ENCODE data around the gene PGPEP1. TPM values are rescaled to one million over a fixed set of nuclear protein-coding genes. Genes with fewer than 3 reads are reported as not detected.

Gene PGPEP1
- total and polyA plus RNA-seq, 2 donors (not counting 3 experiments of a cell fraction or from before 2014, with no cell fraction given) = 9.9 to 27.2 TPM

DNA sequence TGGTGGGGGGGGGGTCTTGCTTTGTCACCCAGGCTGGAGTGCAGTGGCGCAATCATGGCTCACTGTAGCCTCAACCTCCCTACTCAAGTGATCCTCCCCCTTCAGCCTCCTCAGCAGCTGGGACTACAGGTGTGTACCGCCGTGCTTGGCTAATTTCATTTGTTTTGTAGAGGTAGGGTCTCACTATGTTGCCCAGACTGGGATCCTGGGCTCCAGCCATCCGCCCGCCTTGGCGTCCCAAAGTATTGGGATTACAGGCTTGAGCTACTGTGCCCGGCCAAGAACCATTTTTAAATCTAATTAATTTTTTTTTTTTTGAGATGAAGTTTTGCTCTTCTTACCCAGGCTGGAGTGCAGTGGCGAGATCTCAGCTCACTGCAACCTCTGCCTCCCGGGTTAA is 40.7 kb upstream of the PGPEP1 start:
- ChIA-PET CTCF (interaction anchor here (1.7 kb wide), 1 partner anchor 20 kb away, joined by 8 read pairs; no protein-coding TSS in a partner anchor), POLR2A (no interaction called here)
- H3K79me2 ChIP-seq (ENCODE audit: control insufficient read depth, insufficient read depth, low read length) = no peaks in the 10 kb centered on the region
- intact Hi-C loops (cut with micrococcal nuclease) (no loop called here), dilution Hi-C loops (cut with MboI; ENCODE audit: extremely low pct_ligation_motif_present, low sequenced_read_pairs) (no loop called here)
- TF ChIP-seq POLR2A (IDR thresholded peaks at IDR 0.05; ENCODE audit: low read depth, low read length) = no peak
- TF ChIP-seq, protein P1, sequence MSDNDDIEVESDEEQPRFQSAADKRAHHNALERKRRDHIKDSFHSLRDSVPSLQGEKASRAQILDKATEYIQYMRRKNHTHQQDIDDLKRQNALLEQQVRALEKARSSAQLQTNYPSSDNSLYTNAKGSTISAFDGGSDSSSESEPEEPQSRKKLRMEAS (IDR thresholded peaks at IDR 0.05; ENCODE audit: insufficient read depth, insufficient read length) = no peak
- no peak for TF ChIP-seq EZH2 (IDR thresholded peaks at IDR 0.05; ENCODE audit: borderline replicate concordance, low read depth, low read length, severe bottlenecking)
- no peak for TF ChIP-seq GATA2 (IDR thresholded peaks at IDR 0.05; ENCODE audit: insufficient read depth, insufficient read length, low read depth, low read length)
- TF ChIP-seq JUN (IDR thresholded peaks at IDR 0.05; ENCODE audit: borderline replicate concordance, insufficient read depth, insufficient read length, low read depth) = no peak
- no peak for TF ChIP-seq MYC (IDR thresholded peaks at IDR 0.05; ENCODE audit: low read depth, low read length)
- TF ChIP-seq, protein P2, sequence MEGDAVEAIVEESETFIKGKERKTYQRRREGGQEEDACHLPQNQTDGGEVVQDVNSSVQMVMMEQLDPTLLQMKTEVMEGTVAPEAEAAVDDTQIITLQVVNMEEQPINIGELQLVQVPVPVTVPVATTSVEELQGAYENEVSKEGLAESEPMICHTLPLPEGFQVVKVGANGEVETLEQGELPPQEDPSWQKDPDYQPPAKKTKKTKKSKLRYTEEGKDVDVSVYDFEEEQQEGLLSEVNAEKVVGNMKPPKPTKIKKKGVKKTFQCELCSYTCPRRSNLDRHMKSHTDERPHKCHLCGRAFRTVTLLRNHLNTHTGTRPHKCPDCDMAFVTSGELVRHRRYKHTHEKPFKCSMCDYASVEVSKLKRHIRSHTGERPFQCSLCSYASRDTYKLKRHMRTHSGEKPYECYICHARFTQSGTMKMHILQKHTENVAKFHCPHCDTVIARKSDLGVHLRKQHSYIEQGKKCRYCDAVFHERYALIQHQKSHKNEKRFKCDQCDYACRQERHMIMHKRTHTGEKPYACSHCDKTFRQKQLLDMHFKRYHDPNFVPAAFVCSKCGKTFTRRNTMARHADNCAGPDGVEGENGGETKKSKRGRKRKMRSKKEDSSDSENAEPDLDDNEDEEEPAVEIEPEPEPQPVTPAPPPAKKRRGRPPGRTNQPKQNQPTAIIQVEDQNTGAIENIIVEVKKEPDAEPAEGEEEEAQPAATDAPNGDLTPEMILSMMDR (IDR thresholded peaks at IDR 0.05; ENCODE audit: extremely low read depth in 1 of 2, insufficient read depth in 1 of 2, low read depth in 1 of 2, low read length in 2 of 2) = no peak
- no peak for TF ChIP-seq POLR2AphosphoS5 (IDR thresholded peaks at IDR 0.05; ENCODE audit: insufficient read depth, low read depth, low read length)
- no peak for TF ChIP-seq FOS (IDR thresholded peaks at IDR 0.05; ENCODE audit: borderline replicate concordance, insufficient read depth, low read length)
- no peaks in the 10 kb centered on the region for H3K9me3 ChIP-seq (replicated peaks; ENCODE audit: control insufficient read depth, insufficient read depth, low read length)
- H3K4me1 ChIP-seq (ENCODE audit: control insufficient read depth, extremely low read depth, insufficient read depth, low read length) = peaks cover 11% of the 10 kb centered on the region
- FAIRE-seq (no peak), DNase-seq (ENCODE audit: low read depth, low spot score) (no peak)
- no peaks in the 10 kb centered on the region for H3K27me3 ChIP-seq (ENCODE audit: control insufficient read depth in 2 of 2, insufficient read depth in 2 of 2, low read length in 2 of 2)
- H3K9me1 ChIP-seq (replicated peaks; ENCODE audit: control insufficient read depth, extremely low read depth, insufficient read depth, low read length) = no peaks in the 10 kb centered on the region
- no peaks in the 10 kb centered on the region for H4K20me1 ChIP-seq (replicated peaks; ENCODE audit: control insufficient read depth, extremely low read depth, insufficient read depth, low read length)
- no peak overlapping the region for H2AFZ ChIP-seq (ENCODE audit: low read depth, low read length)
- no peaks in the 10 kb centered on the region for H3K36me3 ChIP-seq (ENCODE audit: control insufficient read depth in 2 of 2, extremely low read depth in 1 of 2, insufficient read depth in 2 of 2, low read length in 2 of 2)
- H3K9ac ChIP-seq (replicated peaks; ENCODE audit: extremely low read depth, insufficient read depth, low read length) = no peak overlapping the region
- no peak overlapping the region for H3K4me2 ChIP-seq (ENCODE audit: insufficient read depth, low read length)
- no peak overlapping the region for H3K4me3 ChIP-seq (replicated peaks in 1 of 3; ENCODE audit: insufficient read depth in 1 of 3, low read depth in 1 of 3, low read length in 3 of 3)
- H3K27ac ChIP-seq (ENCODE audit: insufficient read depth, low read depth, low read length) = no peak overlapping the region
- BruUV-seq (replicated peaks) = no TSS peak
